Kidney epithelial cell (primary cell): Measurements from ENCODE around the gene MATN3. TPM values are rescaled to one million over a fixed set of nuclear protein-coding genes. Genes with fewer than 3 reads are reported as not detected.

Experiments used
- DNase-seq: peaks from one replicate; pipeline ENCODE4 v3.0.0-alpha.2; 2010; ENCODE audit warnings: low read depth
- H3K27me3 ChIP-seq: 2 replicates; pipeline ENCODE4 v1.6.0; 2011; ENCODE audit warnings: low read length; ENCODE audit not compliant: control insufficient read depth, insufficient read depth
- H3K36me3 ChIP-seq: 2 replicates; pipeline ENCODE4 v1.5.1; 2011; ENCODE audit warnings: low read length; ENCODE audit not compliant: control insufficient read depth, insufficient read depth
- H3K4me3 ChIP-seq: 2 replicates; pipeline ENCODE4 v1.5.1; 2011; ENCODE audit warnings: low read depth, mild to moderate bottlenecking, control low read depth, low read length
- total RNA-seq: library from RNA; depleted of rRNA; stranded (reverse); fragments of >200 nt; gene quantifications from 2 replicates; pipeline ENCODE4 v1.2.3, GENCODE V29; 2015
- TF ChIP-seq, protein P1 (sequence below): IDR thresholded peaks from 2 replicates; pipeline ENCODE4 v1.5.1; 2011; ENCODE audit warnings: mild to moderate bottlenecking, moderate library complexity, low read length, control low read depth, inconsistent platforms; ENCODE audit not compliant: insufficient read depth, poor library complexity, severe bottlenecking

The MATN3 gene
- total RNA-seq, 1 donor from 2014 or later, result 7.6 TPM

- no peak for DNase-seq
- Histone ChIP-seq H3K4me3 (no peak overlapping the region), H3K27me3 (no peaks in the 10 kb centered on the region), H3K36me3 (no peaks in the 10 kb centered on the region)
- TF ChIP-seq, protein P1, sequence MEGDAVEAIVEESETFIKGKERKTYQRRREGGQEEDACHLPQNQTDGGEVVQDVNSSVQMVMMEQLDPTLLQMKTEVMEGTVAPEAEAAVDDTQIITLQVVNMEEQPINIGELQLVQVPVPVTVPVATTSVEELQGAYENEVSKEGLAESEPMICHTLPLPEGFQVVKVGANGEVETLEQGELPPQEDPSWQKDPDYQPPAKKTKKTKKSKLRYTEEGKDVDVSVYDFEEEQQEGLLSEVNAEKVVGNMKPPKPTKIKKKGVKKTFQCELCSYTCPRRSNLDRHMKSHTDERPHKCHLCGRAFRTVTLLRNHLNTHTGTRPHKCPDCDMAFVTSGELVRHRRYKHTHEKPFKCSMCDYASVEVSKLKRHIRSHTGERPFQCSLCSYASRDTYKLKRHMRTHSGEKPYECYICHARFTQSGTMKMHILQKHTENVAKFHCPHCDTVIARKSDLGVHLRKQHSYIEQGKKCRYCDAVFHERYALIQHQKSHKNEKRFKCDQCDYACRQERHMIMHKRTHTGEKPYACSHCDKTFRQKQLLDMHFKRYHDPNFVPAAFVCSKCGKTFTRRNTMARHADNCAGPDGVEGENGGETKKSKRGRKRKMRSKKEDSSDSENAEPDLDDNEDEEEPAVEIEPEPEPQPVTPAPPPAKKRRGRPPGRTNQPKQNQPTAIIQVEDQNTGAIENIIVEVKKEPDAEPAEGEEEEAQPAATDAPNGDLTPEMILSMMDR, result no peak
Observed at GRCh38 chr2:19947184-19947940, 65.1 kb downstream of the MATN3 start.

GRCh38 chr2:19944205-19944845 is 68.1 kb downstream of the MATN3 start:
- Histone ChIP-seq H3K36me3 (no peaks in the 10 kb centered on the region), H3K27me3 (no peaks in the 10 kb centered on the region), H3K4me3 (no peak overlapping the region)
- TF ChIP-seq, protein P1, result no peak
- no peak for DNase-seq

DNA sequence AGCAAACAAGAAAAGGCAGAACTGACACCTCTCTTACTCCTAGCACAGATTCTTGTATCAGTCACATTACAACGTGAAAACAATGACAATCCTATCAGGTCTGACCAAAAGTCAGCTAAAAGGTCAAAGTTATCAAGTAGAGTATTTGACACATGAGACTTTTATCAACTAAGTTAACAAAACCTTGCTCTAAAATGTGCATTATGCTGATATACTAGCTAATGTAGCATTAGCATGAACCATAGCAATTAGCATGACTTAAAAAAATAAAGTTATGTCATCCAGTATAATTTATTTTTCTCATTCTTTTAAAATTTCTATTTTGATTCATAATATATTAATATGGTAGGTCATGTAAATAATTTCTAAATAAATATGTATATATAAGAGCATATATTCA is 69.3 kb downstream of the MATN3 start:
- Histone ChIP-seq H3K27me3 (no peaks in the 10 kb centered on the region), H3K4me3 (no peak overlapping the region), H3K36me3 (no peaks in the 10 kb centered on the region)
- DNase-seq, result no peak
- TF ChIP-seq, protein P1, result no peak

DNA sequence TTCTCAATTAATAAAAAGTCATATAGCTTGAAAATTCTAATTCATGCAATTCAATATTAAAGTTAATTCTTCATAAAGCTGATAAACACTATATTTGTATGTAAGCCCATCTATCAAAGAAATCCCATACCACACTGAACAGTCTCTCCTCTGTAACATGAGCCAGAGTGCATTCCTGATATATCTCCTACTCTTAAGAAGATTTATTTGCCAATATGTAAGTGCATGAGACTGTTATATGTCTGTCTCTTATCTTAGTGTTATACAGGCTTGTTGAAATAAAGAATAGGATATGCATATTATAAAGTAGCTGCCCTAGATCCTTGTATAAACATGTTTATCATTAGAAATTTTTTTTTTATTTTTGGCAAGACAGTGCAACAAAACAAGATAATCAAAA is 70.3 kb downstream of the MATN3 start:
- no peak overlapping the region for H3K4me3 ChIP-seq
- no peak for DNase-seq
- H3K36me3 ChIP-seq, result no peaks in the 10 kb centered on the region
- TF ChIP-seq, protein P1, result no peak
- no peaks in the 10 kb centered on the region for H3K27me3 ChIP-seq

Other genes with a start within 250 kb of the MATN3 start
- gene TTC32, start 110.7 kb downstream of the MATN3 start, total RNA-seq, result 2.8 and 3.6 TPM in 2 replicates
- gene WDR35, start 22.6 kb downstream of the MATN3 start, total RNA-seq, result 13.6 and 17.5 TPM in 2 replicates
- 140 and 141 TPM in 2 replicates for gene LAPTM4A, start 39.0 kb upstream of the MATN3 start, total RNA-seq
- gene SDC1, start 212.5 kb upstream of the MATN3 start, total RNA-seq, result 184 and 187 TPM in 2 replicates